PC-9 (cell line): ENCODE data around the gene SHOC2.

ENCODE experiments used
- EZH2 ChIP-seq: fragments of 200-600 bp; sonication (generic); IDR thresholded peaks from 2 replicates; pipeline ENCODE4 v1.8.0; 2017; ENCODE audit warnings: antibody characterized with exemption, low read depth
- TF ChIP-seq, protein P1 (sequence below): fragments of 200-600 bp; sonication (generic); conservative IDR thresholded peaks from 2 replicates; pipeline ENCODE4 v1.6.1; 2017; ENCODE audit warnings: mixed run types, antibody characterized with exemption, mild to moderate bottlenecking, moderate library complexity

DNA sequence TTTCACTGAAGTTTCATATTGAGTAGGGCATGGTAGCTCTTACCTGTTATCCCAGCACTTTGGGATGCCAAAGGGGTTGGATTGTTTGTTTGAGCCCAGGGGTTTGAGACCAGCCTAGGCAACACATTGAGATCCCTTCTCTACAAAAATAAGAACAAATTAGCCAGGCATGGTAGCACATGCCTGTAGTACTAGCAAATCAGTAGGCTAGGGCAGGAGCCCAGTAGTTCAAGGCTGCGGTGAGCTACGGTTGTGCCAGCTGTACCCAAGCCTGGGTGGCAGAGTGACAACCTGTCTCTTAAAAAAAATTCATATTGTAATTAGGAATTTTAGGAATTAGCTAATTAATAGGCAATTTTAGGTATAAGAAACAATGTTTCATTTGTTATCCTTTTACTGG, 18.4 kb upstream of the SHOC2 start:
- TF ChIP-seq, protein P1, sequence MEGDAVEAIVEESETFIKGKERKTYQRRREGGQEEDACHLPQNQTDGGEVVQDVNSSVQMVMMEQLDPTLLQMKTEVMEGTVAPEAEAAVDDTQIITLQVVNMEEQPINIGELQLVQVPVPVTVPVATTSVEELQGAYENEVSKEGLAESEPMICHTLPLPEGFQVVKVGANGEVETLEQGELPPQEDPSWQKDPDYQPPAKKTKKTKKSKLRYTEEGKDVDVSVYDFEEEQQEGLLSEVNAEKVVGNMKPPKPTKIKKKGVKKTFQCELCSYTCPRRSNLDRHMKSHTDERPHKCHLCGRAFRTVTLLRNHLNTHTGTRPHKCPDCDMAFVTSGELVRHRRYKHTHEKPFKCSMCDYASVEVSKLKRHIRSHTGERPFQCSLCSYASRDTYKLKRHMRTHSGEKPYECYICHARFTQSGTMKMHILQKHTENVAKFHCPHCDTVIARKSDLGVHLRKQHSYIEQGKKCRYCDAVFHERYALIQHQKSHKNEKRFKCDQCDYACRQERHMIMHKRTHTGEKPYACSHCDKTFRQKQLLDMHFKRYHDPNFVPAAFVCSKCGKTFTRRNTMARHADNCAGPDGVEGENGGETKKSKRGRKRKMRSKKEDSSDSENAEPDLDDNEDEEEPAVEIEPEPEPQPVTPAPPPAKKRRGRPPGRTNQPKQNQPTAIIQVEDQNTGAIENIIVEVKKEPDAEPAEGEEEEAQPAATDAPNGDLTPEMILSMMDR, result no peak
- no peak for TF ChIP-seq EZH2
